Measurements from ENCODE around the gene CILP2. TPM values are rescaled to one million over a fixed set of nuclear protein-coding genes. Genes with fewer than 3 reads are reported as not detected.

Gene CILP2
- total RNA-seq, 2 donors from 2014 or later: 3.6 to 9.9 TPM

GRCh38 chr19:19551853-19552192 lies 13.8 kb downstream of the CILP2 start:
- Histone ChIP-seq H3K27ac (ENCODE audit: low read depth, low read length) (no peak overlapping the region), H3K9ac (ENCODE audit: extremely low read depth, low read length, poor library complexity, severe bottlenecking) (no peak overlapping the region), H3K4me3 (ENCODE audit: low read length) (no peak overlapping the region), H3K9me3 (ENCODE audit: control insufficient read depth, low read length) (no peaks in the 10 kb centered on the region), H3K4me1 (ENCODE audit: control insufficient read depth, insufficient read depth, low read length) (no peaks in the 10 kb centered on the region), H3K27me3 (ENCODE audit: control insufficient read depth, insufficient read depth, low read length, poor library complexity, severe bottlenecking) (no peaks in the 10 kb centered on the region), H3K36me3 (ENCODE audit: control insufficient read depth, insufficient read depth, low read length) (no peaks in the 10 kb centered on the region)
- WGBS, 2 experiments (ENCODE audit: insufficient coverage in 1 of 2, insufficient read length in 1 of 2): 92 to 95% methylated on average over 10 to 14 of the region's 14 CpGs
- Mint-ChIP-seq H3K4me3 (no peak overlapping the region), H3K9me3 (no peaks in the 10 kb centered on the region), H3K27ac (no peak overlapping the region), H3K36me3 (ENCODE audit: low read depth) (no peaks in the 10 kb centered on the region), H3K4me1 (no peaks in the 10 kb centered on the region), H3K27me3 (ENCODE audit: insufficient read depth) (peaks cover 5% of the 10 kb centered on the region)
- DNase-seq: no peak
- no peak for TF ChIP-seq CTCF (conservative IDR thresholded peaks at IDR 0.05)

GRCh38 chr19:19552798-19553197 lies 14.7 kb downstream of the CILP2 start:
- Histone ChIP-seq H3K9ac (ENCODE audit: extremely low read depth, low read length, poor library complexity, severe bottlenecking) (no peak overlapping the region), H3K4me3 (ENCODE audit: low read length) (no peak overlapping the region), H3K36me3 (ENCODE audit: control insufficient read depth, insufficient read depth, low read length) (no peaks in the 10 kb centered on the region), H3K9me3 (ENCODE audit: control insufficient read depth, low read length) (no peaks in the 10 kb centered on the region), H3K27ac (ENCODE audit: low read depth, low read length) (no peak overlapping the region), H3K27me3 (ENCODE audit: control insufficient read depth, insufficient read depth, low read length, poor library complexity, severe bottlenecking) (no peaks in the 10 kb centered on the region), H3K4me1 (ENCODE audit: control insufficient read depth, insufficient read depth, low read length) (no peaks in the 10 kb centered on the region)
- peak; percentile 82 for TF ChIP-seq CTCF (conservative IDR thresholded peaks at IDR 0.05)
- Mint-ChIP-seq H3K27ac (no peak overlapping the region), H3K4me3 (no peak overlapping the region), H3K4me1 (no peaks in the 10 kb centered on the region), H3K9me3 (no peaks in the 10 kb centered on the region), H3K27me3 (ENCODE audit: insufficient read depth) (peaks cover 5% of the 10 kb centered on the region), H3K36me3 (ENCODE audit: low read depth) (no peaks in the 10 kb centered on the region)
- WGBS, 2 experiments (ENCODE audit: insufficient coverage in 1 of 2, insufficient read length in 1 of 2): 65 to 66% methylated on average over 5 to 6 of the region's 6 CpGs
- DNase-seq: peak; percentile 92

GRCh38 chr19:19553670-19554069 lies 15.6 kb downstream of the CILP2 start:
- H3K27me3 Mint-ChIP-seq (ENCODE audit: insufficient read depth): peaks cover 5% of the 10 kb centered on the region
- no peak overlapping the region for H3K27ac Mint-ChIP-seq
- 94 to 98% methylated on average over 7 to 10 of the region's 10 CpGs for WGBS, 2 experiments (ENCODE audit: insufficient coverage in 1 of 2, insufficient read length in 1 of 2)
- TF ChIP-seq CTCF (conservative IDR thresholded peaks at IDR 0.05): no peak
- no peaks in the 10 kb centered on the region for H3K36me3 ChIP-seq (ENCODE audit: control insufficient read depth, insufficient read depth, low read length)
- no peaks in the 10 kb centered on the region for H3K9me3 Mint-ChIP-seq
- no peak overlapping the region for H3K27ac ChIP-seq (ENCODE audit: low read depth, low read length)
- no peaks in the 10 kb centered on the region for H3K36me3 Mint-ChIP-seq (ENCODE audit: low read depth)
- H3K4me3 ChIP-seq (ENCODE audit: low read length): no peak overlapping the region
- no peak overlapping the region for H3K4me3 Mint-ChIP-seq
- H3K4me1 Mint-ChIP-seq: no peaks in the 10 kb centered on the region
- H3K27me3 ChIP-seq (ENCODE audit: control insufficient read depth, insufficient read depth, low read length, poor library complexity, severe bottlenecking): no peaks in the 10 kb centered on the region
- no peak for DNase-seq
- no peak overlapping the region for H3K9ac ChIP-seq (ENCODE audit: extremely low read depth, low read length, poor library complexity, severe bottlenecking)
- H3K4me1 ChIP-seq (ENCODE audit: control insufficient read depth, insufficient read depth, low read length): no peaks in the 10 kb centered on the region
- no peaks in the 10 kb centered on the region for H3K9me3 ChIP-seq (ENCODE audit: control insufficient read depth, low read length)

Measured in endodermal cell (in vitro differentiated cells).